ENCODE results near the gene KRT2.

KRT2 gene

DNA sequence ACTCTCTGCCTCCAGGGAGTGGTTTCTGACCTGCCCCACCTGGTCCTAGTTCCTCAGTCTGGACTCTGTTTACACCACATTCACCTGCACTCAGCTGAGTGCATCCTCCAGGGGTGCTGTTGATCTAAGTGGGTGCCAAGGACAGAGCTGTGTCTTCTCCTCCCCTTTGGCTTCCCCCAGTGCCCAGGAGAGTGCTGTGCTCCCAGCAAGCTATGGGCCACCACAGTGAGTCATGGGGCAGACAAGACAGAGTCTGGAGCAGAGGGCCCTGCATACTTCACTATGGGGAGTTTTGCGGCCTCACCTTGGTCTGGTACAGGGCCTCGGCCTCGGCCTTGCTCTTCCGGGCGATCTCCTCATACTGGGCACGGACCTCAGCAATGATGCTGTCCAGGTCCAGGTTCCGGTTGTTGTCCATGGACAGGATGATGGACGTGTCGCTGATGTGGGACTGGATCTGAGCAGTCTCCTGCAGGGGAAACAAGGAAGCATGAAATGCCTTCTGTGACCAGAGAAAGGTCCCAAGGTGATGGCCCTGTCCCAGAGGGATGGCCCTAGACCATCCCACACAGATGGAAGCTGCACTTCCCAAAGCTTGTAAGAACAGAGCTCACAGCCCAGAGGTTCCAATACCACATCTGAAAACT, 38.5 kb downstream of the KRT2 start:
- DNase-seq, result no peak

DNA sequence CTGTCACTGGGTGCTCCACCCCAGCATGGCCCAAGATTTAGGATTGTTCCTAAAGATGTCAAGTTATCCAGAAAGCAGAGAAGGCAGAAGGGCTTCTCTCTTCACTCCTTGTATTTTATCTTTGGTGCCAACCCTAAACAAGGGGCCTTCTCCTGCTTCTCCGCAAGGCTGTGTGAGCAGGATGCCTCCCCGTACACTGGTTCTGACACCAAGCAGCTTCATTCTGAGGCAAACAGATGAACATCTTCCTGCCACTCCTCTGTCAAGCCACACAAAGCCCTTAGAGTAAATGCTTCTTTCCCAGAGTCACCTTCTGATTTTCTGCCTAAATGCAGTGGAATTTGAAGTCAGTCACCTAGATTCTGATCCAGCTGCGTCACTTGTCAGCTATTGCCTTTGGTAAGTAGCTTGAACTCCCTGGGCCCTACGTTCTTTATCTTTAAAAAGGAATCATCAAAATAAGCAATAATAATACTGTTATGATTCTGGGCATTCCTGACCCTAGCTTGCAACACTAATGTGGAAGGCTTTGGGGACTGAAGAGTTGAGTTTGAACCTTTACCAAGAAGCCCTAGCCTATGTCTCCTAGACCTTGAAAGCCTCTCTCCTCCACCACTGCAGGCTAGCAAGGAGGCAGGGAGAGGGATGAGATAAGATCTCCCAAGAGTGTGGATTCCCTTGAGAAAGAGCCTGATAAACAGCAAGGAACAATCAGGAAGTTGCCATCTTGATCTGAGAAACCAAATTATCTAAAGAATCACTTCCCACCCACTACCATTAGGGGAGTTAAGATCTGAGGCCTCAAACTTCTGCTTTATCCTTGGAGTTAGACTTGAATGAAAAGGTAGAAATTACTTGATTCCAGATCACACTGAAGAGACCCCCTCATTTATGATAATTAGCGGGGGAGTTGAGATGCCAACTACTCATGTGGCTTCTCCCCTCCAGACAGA, 39.3 kb downstream of the KRT2 start:
- no peak for DNase-seq

DNA sequence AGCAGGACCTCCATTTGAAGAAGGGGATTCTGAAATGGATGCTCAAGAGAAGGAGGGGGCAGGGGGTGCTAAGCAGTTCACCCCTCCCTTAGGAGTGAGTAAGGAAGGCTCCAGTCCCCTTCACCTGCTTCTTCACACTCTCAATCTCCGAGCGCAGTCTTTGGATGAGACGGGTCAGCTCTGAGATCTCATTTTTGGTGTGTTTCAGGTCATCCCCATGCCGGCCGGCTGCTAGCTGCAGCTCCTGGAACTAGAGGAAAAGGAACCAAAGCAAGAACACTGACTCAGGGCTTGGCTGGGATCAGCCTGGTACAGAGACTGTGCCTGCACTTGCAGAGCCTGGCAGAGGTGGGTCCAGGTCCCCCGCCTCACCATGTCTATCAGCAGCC, 40.9 kb downstream of the KRT2 start:
- DNase-seq, result no peak

DNA sequence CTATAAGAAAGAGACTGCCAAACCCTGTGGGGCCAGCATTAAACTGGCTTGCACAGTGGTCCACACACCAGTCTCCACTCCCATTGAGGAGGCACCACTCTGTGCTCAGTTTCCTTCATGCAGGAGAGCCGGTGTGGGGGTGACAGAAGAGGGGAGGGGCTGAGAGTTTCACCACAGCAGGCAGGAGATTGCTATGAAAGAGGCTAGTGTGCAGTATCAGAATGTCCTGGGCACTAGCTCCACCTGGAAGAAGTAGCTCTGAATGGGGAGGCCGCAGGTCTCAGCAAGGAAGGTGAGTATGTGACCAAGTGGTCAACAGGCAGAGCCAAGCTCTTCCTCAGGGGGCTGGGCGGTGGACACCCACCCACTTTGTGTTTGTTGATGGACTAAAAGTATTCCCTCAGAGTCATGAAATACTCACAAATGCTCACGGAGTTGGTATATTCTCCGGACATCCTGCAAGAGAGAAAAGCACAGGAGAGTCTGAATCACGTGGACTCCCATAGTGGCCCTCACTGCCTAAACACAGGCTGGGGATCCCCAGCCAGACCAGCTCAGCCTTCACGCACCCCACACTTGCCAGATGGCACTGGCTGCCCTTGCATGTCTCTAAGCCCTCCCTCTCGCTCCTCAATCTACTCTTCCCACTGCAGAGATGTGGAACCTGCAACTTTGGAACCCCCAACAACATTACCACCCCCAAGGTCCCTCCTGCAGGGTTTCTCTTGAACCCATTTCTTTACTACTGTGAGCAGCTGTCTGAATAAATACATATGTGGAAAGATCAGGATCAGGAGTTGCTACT, 43.0 kb downstream of the KRT2 start:
- no peak for DNase-seq

DNA sequence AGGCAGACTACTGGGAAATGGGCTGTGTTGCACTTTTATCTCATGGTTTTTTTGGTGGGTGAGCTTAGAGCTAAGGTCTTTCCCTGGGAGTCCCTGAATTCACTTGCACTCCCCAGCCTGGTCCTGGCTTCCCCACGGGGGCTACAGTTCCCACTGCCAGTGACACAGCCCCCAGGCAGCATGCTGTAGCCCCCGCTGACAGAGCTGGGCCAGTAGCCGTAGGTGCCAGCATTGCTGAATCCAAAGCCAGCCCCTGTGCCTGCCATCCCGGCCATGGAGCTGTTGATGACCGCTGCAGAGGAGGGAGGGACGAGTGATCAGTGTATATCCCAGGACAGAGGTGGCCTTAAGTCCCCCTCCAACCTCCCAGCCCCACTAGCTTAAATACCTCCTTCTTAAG, 43.9 kb downstream of the KRT2 start:
- DNase-seq, result no peak

DNA sequence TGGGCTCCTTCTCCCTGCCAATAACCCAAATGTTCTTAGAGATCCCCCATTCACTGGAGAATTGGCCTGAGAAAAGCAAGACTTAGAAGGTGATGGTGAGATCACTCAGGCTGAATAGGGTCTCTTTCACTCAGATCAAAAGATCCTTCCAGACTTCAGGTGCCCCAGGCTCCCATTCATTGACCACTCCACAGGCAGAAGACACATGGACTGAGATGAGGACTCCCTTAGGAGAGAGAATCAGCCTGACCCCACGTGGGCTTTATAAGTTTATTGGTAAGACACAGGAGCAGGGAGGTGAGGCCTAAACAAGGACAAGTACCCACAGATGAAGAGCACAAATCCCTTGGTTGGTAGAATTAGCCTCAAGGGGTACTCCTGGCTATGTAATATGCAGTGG, 44.7 kb downstream of the KRT2 start:
- DNase-seq, result no peak

DNA sequence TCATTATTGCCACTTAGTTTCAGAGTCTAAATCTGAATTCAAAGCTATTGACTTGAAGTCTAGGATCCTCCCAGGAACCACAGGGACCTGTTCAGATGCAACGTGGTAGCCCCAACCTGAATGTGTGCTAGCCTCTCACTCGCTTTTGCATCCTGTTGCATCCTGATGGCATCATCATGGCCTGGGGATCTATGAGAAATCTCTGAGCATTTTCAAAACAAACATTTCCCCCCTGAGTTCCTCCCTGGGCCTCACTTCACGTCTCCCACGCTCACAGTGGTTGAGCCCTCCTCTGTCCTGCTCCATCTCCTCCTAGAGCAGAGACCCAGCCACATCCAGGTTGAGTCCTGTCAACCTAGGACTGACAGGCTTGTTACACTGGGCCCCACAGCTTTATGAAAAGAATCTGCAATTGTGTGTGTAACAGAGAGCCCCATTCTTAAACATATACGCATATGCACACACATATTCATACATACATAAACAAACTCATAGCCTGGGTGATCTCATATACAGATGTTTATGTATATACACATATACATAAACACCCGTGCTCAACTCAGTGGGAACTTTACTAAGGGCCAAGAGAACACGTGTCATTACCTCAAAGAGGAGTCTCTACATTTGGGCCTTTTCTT, 45.3 kb downstream of the KRT2 start:
- DNase-seq, result no peak

DNA sequence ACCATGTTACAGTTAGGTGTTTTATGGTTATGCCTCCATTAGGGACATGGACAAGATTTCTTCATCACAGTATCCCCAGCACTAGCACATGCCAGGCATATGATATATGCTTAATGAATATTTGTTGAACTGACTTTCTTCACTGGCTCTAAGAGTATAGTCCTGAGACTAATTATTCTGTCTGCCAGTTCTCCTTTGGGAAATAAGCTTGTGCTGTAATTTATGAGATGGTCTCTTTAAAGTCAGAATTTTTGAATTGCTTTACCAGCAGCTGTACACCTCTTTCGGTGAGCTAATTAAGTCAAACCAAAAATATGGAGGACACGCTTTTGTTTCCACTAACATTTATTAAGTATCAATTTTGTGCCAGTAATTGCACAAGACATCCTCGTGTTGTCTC, 45.9 kb downstream of the KRT2 start:
- DNase-seq, result no peak

DNA sequence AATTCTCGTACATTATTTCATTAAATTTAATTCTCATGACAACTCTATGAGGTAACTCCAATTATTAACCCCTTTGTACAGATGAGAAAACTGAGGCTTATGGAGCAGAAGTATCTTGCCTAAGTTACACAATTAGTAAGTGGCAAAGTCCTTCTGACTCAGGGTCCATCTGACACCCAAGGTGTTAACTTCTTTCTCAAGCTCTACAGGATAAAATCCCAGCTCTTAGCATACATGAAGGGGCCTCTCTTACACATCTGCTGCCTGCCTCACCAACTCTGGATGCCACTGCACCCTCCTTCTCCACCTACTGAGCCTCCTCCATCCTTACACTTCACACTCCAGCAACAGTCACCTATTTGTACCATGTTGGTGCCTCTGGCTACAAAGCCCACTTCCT, 46.5 kb downstream of the KRT2 start:
- no peak for DNase-seq

DNA sequence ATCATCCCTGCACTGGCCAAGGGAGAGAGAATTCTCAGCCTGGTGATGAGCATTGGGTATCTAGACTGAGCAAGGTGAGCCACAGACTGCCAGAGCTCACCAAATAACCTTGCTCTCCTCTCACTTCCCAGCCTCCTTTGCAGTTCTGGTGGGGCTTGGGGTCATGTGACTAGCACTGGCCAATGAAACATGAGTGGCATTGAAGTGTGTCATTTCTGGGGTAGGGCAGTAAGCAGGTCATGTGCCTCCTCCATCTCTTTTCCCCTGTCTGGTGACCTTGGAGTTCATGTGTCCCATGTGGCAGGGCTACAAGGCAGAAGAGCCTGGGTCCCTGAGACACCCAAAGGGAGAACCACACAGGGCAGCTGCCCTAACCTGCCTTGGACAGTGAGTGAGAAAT, 47.2 kb downstream of the KRT2 start:
- no peak for DNase-seq

DNA sequence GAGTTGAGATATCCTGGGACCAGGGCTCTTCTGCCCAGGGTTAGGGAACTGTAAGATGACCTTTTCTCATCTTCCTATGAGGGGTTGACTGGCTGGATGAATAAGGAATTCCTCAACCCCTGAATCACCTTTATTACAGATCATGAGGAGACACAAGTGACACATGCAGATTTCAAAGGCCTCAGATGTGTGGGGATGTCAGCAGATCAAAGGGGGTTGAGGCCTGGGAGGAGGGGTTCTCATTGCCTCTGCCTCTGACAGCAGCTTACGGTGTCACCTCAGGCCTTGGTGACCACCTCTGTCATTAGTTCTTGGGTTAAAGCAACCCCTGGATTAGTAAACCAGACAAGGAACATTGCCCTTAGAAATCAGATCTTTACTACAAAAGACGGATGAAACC, 48.7 kb downstream of the KRT2 start:
- DNase-seq, result no peak

DNA sequence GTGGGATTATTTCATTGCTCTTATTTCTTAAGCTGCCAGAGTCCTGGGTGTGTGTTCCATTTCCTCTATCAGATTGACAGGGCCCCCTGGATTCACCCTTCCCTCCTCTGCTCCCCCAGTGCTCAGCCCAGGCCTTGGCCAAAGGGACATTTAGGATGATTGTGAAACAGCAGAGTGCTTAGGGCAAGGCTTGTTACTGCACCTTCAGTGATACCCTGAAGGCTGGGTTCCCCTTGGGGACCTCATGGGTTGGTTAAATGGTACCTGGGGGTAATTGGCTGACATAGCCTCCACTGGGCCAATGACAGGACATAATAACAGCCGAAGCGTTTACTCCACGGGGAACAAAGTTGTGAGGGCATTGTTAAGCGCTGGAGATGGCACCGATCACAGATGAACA, 49.5 kb downstream of the KRT2 start:
- no peak for DNase-seq

DNA sequence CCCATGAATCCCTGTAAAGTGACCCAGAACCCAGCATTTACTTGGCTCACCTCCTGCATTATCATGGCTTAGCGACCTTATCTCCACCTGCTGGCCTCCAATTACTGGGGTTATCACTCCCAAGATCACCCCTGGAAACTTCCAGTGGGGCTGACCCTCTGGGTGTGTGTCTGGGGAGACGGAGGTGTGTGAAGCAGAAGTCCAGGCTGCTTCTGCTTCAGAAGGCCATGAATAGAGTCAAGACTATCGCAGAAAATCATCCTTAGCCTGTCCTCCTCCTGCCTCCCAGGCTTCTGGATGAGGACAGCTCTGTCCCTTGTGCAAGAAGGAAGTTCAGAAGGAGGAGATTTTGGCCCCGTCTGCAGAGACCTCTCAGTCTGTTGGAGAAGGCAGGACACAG, 50.3 kb downstream of the KRT2 start:
- no peak for DNase-seq

DNA sequence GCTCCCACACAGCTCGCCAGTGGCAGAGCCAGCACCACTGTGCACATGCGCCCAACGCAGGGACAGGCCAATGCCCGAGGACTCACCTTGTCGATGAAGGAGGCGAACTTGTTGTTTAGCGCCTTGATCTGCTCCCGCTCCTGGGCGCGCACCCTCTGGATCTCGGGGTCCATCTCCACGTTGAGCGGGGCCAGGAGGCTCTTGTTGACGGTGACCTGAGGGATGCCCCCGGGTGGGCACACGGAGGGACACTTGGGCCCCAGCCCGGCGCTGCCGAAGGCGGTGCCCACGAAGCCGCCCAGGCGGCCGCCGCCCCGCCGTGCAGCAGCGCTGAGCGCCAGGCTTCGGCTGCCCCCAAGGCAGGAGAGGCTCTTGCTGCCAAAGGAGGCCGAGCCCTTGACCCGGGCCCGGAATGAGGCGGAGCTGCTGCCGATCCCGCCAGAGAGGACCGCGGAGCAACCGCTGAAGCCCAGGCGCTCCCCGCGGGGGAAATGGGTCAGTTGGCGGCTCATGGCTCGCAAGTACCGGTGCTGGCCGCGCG, 51.0 kb downstream of the KRT2 start, which contains the start of gene KRT72:
Gene KRT72 (minus strand): TSS at position 523 of the 541 bp plus-strand sequence. CDS start 11 bp downstream, at position 512.
- no peak for DNase-seq

DNA sequence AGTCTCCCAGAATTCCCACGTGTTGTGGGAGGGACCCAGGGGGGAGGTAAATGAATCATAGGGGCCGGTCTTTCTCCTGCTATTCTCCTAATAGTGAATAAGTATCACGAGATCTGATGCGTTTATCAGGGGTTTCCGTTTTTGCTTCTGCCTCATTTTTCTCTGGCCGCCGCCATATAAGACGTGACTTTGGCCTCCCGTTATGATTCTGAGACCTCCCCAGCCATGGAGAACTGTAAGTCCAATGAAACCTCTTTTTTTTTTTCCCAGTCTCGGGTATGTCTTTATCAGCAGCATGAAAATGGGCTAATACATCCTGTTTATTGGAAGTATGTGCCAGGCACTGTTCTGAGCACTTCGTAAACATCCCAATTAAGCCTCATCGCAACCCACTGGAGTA, 51.5 kb downstream of the KRT2 start:
- no peak for DNase-seq

DNA sequence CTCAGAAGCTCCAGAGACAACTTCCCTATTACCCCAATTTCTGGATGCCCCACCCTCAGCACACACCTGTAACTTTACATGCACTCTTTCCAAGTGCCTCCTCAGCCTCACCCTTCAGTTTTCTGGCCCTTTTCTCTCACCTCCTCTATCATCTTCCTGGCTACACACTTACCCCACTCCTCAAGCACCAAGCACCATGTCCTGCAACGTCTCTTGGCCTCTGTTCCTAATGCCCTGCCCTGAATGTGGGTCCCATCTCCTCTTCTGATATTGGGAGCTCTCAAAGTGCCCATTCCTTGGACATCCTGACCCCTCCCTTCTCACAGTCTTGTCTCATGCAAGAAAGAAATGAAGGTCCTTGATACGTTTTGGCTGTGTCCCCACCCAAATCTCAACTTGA, 51.9 kb downstream of the KRT2 start:
- no peak for DNase-seq

DNA sequence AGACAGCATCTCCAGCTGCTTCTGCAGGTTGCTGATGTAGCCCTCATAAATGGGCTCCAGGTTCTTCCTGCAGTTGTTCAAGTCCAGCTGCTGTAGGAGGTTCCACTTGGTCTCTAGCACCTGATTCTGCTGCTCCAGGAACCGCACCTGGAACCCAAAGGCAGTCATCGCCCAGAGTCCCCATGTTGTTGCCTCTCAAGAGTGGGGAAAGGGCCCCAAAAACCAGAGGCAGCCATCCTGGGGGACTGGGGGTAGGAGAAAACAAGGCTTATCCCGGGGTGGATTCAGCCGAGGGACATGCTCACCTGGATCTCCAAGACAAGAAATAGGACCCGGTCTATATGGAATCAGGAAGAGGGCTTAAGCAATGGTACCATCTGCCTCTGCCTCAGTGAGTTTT, 53.0 kb downstream of the KRT2 start:
- no peak for DNase-seq

Measured in stimulated activated CD4-positive, alpha-beta T cell treated with anti-CD3 and anti-CD28 coated beads, Interleukin-15, amount 100 ng/mL, for 24 hours (primary cell).